ENCODE measurements around the gene TIGD1. TPM values are rescaled to one million over a fixed set of nuclear protein-coding genes. Genes with fewer than 3 reads are reported as not detected.

The TIGD1 gene
- total RNA-seq, 1 donor from 2014 or later = 2.1 TPM

DNA sequence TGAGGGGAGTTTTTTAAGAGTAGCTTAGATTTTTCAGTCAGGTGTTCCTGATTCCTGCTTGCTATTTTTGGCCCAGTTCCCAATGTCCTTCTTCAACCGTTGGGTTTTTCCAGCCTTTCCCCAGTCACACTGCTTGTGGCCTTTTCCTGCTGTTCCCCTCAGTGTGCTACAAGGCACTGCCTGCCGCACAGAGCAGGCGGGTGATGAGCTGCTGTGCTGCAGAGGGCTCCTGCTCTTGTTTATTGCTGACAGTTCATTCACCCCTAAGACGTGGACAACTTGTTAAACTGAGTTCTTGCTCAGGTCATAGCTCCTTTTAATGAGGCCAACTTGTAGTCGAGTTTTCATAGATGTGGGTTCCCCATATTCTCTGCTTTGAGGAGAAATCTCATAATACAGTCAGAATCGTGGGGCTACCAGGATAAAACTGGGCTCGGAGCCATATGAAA, 20.7 kb upstream of the TIGD1 start:
- no peak for DNase-seq (ENCODE audit: low read depth)

DNA sequence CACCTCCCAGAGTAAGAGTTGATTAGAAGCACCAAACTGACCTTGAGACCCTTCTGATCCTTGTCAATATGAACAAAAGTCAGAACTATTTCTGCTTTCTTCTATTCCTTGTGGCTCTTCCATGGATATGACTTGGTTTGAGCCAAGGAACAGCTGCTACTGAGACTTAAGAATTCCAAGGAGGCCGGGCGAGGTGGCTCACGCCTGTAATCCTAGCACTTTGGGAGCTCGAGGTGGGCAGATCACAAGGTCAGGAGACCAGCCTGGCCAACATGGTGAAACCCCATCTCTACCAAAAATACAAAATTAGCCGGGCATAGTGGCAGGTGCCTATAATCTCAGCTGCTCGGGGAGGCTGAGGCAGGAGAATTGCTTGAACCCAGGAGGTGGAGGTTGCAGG, 20.1 kb upstream of the TIGD1 start:
- peak; percentile 73 for DNase-seq (ENCODE audit: low read depth)

DNA sequence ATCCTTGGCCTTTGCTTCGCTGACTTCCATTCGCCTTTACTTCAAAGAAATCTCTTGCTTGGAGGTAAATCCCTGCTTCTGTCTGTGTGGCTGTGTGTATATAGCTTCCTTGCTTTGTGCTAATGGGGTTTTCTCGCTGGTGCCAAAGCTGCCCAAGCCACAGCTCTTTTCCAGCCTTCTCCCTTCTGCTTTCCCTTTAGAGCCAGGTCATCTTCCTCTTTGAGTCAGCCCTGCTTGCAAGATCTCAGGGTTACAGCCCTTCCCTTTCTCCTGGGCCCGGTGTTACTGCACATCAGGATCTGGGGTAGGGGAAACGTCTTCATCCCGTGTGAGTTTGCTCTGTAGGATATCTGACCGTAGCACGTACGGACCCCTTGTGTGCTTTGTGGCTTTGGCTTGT, 19.2 kb upstream of the TIGD1 start:
- no peak for DNase-seq (ENCODE audit: low read depth)

DNA sequence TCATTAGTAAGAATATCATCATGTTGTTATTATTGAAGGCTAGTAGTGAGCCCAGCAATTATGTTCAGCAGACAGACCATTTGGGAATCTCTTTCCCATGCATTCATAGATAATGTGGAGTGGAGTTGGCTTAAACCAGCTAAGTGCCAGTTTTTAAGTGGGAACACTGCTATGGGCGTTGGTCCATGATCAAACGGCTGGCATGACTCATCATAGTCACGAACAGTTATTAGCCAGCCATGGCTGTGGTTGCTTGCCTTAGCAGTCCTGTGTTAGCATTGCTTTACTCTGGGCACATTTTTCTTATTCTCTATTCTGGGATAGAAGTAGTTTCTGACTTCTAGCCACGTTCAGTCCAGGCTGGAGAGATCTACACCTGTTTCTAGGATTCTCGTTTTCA, 17.8 kb upstream of the TIGD1 start:
- DNase-seq (ENCODE audit: low read depth) = peak; percentile 94

DNA sequence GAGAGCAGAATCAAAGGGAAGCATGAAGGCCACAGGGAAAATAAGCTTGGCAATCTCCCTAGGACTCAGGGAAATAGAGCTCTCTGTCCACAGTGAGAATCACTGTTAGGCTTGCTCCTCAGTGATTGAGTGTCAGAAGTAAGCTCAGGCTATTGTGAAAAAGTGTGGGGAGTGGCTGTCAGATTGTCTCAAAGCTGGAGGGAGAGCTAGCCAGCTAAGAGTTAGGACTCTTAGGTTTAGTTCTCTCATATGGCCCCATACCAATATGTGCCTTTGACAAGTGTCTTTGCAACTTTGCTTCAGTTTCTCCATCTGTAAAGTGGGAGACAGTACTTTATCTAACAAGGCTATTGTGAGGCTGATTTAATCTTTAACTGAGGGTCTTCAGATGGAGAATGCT, 17.4 kb upstream of the TIGD1 start:
- DNase-seq (ENCODE audit: low read depth) = peak; percentile 44

DNA sequence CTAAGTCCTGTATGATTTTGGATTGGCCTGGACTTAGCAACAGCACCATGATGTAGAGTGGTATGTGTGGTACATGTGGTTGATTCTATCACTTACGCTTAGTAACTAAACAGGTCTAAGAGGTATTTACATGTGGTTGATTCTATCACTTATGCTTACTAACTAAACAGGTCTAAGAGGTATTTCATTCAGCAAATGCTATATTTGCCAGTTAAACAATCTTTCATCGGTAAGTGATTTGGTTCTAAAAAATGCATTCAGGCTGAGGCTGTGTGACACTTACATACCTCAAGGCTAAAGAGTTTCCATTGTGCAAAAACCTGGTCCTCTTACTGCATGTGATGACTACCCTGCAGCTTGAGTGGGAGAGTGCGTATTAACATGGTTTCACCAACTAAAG, 13.2 kb upstream of the TIGD1 start:
- no peak for DNase-seq (ENCODE audit: low read depth)

DNA sequence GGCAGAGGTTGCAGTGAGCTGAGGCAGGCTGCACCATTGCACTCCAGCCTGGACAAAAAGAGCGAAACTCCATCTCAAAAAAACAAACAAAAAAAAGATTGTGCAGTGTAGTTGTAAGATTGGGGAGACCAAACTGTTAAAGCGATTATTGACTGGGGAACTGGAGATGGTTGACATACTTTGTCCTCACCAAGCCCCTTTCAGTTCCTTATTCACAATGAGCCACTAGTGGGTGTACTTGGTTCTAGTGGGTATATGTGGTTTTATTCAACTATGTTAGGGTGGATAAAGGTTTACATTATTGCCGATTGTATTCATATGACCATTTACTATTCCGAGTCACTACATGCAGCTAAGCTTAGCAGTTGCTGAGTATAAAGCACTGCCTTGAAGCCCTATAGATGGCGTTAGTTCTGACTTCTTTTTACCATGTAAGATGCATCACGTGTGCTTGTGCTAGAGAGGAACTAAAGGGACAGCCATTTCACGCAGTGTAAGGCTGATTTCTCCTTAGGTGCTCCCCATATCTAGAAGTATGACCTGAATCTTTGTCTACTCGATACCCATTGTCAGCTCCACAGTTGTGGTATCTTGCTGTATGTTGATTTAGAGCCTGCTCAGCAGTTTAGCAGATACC, 12.3 kb upstream of the TIGD1 start:
- no peak for DNase-seq (ENCODE audit: low read depth)

DNA sequence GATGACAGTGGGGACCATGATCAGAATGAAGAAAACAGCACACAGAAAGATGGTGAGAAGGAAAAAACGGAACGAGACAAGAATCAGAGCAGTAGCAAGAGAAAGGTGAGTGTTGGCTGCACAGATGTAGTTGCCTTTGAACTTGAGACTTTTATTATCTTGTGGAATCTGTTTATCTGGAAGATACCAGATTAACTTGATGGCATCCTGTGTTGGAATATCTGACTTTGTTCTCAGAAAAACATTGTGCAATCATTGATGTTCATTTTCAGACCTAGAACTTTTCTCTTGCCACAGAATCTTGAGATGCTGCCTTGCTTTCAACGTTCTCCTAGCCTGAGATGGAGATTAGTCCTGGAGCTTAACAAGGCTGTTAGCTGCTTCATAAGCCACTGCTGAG, 6.1 kb upstream of the TIGD1 start:
- no peak for DNase-seq (ENCODE audit: low read depth)

DNA sequence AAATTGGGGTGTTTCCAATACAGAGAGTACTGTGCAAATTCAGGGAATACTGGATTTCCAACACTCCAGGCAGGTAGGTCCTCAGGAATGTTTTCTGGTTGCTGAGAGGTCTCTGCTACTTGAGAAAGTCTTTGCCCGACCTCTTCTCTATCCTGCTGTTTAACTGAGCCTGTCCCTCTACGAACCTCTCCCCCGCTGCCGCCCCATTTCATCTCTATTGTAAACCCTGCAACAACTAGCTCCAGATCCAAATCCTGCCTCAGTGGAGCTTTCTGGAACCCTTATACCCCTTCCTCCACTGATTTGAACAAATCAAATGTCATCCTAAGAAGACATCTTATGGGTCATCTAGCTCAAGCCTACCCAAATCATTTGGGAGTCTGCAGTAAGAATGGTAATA, 1.4 kb upstream of the TIGD1 start:
- DNase-seq (ENCODE audit: low read depth) = no peak

DNA sequence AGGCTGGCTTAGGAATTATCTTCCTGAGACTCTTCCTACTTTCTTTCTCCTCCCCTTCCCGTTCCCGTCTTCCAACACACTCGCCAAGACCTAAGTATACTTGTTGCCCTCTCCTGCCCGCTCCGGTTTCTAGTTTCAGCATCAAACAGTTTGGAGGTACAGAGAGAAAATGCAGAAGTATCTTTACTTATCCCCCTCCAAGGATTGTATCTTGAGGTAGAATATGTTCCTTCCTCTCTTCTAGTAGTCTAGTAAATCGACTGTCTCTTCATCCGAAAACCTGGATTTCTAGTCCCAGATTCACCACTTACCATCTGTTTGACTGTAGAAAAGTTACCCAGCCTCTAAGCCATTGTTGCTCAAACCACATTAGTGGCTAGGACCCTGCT, 887 bp upstream of the TIGD1 start:
- no peak for DNase-seq (ENCODE audit: low read depth)

DNA sequence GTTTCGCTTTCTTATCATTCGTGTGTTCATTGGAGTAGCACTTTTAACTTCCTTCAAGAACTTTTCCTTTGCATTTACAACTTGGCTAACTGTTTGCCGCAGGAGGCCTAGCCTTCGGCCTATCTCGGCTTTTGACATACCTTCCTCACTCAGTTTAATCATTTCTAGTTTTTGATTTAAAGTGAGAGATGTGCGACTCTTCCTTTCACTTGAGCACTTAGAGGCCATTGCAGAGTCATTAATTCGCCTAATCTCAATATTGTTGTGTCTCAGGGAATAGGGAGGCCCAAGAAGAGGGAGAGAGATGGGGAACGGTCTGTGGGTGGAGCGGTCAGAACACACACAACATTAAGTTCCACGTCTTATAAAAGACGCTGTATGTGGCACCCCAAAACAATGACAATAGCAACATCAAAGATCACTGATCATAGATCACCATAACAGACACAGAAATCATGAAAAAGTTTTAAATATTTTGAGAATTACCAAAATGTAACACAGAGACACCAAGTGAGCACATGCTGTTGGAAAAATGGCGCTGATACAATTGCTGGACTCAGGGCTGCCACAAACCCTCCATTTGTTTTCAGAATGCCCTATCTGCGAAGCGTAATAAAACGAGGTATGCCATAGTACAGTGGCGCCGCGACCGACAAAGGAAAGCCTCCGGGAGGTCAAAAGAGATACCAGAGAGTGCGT, 553 bp downstream of the TIGD1 start:
- DNase-seq (ENCODE audit: low read depth) = peak; percentile 62

DNA sequence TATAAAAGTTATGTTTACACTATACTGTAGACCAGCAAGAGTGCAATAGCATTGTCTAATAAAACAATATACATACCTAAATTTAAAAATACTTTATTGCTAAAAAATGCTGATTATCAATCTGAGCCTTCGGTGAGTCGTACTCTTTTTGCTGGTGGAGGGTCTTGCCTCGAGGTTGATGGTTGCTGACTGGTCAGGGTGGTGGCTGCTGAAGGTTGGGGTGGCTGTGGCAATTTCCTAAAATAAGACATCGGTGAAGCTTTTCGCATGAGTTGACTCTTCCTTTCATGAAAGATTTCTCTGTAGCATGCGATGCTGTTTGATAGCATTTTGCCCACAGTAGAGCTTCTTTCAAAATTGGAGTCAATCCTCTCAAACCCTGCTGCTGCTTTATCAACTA, 2.4 kb downstream of the TIGD1 start:
- peak; percentile 69 for DNase-seq (ENCODE audit: low read depth)

DNA sequence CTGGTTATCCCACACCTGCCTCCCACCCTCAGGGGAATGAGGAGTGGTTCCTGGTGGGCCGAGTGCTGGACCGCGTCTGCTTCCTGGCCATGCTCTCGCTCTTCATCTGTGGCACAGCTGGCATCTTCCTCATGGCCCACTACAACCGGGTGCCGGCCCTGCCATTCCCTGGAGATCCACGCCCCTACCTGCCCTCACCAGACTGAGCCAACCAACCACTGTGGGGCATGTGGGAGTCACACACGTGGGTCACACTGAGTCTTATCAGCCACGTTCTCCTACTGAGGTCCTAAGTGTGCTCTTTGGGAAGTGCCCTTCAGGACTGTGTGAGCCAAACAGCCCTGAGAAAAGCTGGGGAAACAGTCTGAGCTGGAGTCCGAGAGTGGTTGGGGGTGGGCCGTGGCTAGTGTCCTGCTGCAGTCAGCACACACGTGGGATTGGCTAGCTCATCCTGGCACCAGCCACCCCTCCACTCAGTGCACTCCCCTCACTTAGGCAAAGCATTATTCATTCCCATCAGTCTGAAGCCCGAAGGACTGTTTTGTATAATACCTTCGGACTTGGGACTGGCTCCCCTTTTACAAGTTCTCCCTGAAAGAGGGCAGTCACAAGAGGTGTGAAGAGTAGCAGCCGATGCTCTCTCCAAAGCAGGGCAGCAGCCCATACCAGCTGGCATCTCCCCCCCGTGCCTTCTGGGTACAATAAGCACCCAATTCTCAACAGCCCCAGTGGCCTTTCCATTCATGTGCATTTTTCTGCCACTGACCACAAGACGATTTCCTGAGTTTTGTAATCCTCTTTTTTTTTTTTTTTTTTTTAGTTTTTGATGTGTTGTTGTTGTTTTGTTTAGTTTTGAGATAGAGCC, 4.6 kb downstream of the TIGD1 start:
- DNase-seq (ENCODE audit: low read depth) = peak; percentile 55

DNA sequence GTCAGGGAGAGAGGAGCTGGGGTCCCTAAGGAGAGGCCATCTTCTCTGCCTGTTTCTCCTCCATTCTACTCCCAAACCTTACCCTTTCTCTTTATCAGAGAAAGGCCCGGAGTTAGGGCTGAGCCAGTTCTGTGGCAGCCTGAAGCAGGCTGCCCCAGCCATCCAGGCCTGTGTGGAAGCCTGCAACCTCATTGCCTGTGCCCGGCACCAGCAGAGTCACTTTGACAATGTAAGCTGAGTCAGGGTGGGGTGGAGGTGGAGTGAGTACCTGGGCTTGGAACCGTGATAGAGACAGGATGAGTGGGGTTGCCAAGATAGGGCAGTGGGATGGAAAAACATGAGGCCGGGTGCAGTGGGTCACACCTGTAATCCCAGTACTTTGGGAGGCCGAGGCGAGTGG, 5.7 kb downstream of the TIGD1 start:
- no peak for DNase-seq (ENCODE audit: low read depth)

DNA sequence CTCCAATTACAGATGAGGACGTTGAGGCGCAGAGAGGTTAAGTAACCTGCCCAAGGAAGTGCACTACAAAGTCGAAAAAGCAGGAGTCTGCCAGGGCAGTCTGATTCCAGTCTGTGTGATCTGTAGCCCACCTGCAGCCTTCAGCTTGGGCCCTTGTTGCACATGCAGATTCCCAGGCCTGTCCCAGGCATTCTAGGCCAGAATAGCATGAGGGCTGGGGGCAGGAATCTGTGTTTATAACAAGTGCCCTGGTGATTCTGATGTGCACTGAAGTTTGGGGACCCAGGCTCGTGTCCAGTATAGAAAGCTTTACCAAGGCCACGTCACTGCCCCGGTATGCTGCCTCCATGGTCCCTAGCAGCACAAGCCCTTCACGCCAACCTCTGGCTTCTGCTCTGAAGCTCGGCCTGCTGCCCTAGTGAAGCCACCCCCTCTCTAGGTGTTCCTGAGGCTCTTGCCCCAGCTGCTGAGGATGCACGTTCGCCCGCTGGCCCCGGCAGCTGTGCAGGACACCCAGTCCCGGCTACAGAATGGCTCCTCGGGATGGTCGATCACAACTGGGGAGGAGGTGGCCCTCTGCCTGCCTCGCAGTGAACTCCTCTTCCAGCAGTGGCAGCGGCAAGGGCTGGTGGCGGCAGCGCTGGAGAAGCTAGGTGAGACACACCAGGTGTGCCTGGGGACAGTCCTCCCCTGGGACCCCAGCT, 6.3 kb downstream of the TIGD1 start:
- DNase-seq (ENCODE audit: low read depth) = peak; percentile 40

DNA sequence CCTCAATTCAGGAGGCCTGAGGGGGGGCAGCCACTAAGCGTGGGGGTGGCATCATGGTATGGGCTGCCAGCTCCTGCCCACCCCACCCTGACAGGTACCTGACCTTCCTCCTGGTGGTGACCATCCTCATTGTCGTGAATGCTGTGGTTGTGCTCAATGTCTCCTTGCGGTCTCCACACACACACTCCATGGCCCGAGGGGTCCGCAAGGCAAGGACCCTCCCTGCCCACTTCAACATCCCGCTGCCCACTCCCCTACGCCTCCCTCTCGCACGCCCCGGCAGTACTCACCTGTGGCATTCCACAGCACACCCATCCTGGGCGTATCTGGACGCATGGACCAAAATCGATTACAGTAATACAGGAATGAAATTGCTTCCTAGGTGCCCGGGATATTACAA, 6.9 kb downstream of the TIGD1 start:
- no peak for DNase-seq (ENCODE audit: low read depth)

DNA sequence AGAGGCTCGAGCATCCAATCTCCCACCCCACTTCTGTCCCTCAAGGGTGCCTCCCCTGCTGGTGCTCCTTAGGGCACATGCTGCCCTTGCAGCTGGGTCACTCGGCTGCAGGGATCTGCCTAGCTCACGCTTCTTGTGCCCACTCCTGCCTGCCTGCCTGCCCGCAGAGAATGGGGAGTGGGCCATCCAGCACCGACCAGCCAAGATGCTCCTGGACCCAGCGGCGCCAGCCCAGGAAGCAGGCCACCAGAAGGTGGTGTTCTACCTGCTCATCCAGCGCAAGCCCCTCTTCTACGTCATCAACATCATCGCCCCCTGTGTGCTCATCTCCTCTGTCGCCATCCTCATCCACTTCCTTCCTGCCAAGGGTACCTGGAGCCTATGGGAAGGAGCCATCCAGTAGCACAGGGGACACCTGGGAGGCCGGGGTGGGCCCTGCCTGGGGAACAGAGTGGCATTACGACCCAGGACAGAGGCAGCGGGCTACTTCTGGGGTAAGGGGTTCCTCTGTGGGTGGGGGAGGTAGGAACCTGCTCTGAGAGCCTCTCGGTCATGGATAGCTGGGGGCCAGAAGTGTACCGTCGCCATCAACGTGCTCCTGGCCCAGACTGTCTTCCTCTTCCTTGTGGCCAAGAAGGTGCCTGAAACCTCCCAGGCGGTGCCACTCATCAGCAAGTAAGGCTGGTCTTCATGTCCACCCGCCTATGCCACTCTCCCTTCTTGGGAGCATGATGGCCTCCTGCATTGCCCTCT, 7.5 kb downstream of the TIGD1 start:
- no peak for DNase-seq (ENCODE audit: low read depth)

DNA sequence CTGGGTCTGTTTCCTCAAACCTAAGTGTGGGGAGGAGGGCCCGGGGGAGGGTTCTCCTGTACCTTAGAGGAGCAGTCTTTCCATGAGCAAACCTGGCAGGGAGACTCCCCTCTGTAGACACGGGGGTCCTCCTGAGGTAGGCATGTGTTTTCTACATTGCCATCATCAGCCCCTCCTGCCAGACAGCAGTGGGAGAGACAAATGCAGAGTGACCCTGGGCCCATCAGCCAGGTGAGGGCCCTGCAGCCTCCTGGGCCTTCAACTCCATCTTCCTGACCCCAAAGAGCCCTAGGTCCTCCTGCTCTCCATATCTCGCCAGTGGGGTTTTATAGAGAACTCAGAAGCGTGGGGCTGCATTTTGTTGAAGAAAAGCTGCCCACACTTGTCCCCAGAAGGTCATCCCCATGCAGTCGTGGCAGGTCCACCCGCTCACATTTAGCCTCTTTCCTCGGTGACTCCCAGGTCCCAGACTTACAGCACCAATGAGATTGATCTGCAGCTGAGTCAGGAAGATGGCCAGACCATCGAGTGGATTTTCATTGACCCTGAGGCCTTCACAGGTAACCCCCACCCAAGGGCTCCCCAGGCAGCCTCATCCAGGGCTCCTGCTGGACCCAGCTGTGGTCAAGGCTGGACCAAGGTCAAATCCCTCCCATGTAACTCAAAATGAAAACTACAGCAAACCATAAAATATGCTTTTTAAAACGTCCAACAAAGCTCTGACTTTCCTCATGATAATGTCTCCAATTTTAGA, 8.2 kb downstream of the TIGD1 start:
- peak; percentile 34 for DNase-seq (ENCODE audit: low read depth)

DNA sequence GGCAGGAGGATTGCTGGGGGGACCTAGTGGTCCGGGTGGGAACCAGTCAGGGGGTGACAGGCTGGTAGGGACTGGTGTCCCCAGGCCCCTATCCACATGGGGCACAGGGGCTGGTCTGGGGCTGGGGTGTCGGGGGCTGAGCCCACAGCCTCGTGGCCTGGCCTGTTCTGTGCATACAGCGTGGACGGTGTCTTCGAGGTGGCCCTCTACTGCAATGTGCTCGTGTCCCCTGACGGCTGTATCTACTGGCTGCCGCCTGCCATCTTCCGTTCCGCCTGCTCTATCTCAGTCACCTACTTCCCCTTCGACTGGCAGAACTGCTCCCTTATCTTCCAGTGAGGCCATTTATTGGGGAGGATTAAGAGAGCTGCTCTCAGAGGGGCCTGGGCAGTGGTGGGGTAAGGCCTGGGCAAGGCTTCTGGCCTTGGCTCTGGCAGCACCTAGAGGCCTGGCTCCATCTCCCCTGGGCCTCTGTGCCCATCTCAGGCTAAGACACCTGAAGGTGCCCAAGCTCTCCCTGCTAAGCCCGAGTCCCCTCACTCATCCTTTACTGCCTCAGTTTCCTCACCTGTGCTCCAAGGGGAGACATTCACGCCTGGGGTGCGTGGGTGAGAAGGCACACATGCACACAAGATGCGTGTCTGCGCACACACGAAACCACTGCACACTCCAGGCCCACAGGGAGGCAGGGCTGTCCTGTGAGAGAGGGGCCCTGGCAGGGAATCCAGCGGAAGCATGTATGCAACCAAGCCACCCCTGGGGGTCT, 9.0 kb downstream of the TIGD1 start:
- no peak for DNase-seq (ENCODE audit: low read depth)

Measured in myocyte (in vitro differentiated cells).